Panc1 (cell line): ENCODE data around the gene PRAMEF1.

Source experiments
- CTCF ChIP-seq: fragments of 450-650 bp; IDR thresholded peaks from 2 replicates; pipeline ENCODE4 v1.5.1; 2017; ENCODE audit warnings: mild to moderate bottlenecking
- POLR2AphosphoS5 ChIP-seq: IDR thresholded peaks from 2 replicates; pipeline ENCODE4 v1.6.1; 2012; ENCODE audit warnings: mild to moderate bottlenecking, low read depth, low read length, moderate library complexity
- TCF7L2 ChIP-seq: IDR thresholded peaks from 2 replicates; pipeline ENCODE4 v1.6.1; 2011; ENCODE audit warnings: mild to moderate bottlenecking, low read depth, low read length, inconsistent platforms

GRCh38 chr1:12811409-12811784 lies 20.2 kb downstream of the PRAMEF1 start:
- no peak for TF ChIP-seq CTCF
- no peak for TF ChIP-seq POLR2AphosphoS5
- no peak for TF ChIP-seq TCF7L2
